ENCODE data around the gene TNIP1. TPM values are rescaled to one million over a fixed set of nuclear protein-coding genes. Genes with fewer than 3 reads are reported as not detected.

Gene TNIP1
- polyA plus RNA-seq, 1 of the 3 experiments (the other 2 are of a cell fraction), result 46.2 TPM

Other genes with a start within 250 kb of the TNIP1 start
- 0.13 and 0.19 TPM in 2 replicates for gene IRGM, start 234.5 kb downstream of the TNIP1 start, polyA plus RNA-seq (2012; rRNA removed)
- 3.5 and 4.9 TPM in 2 replicates for gene ZNF300, start 176.1 kb downstream of the TNIP1 start, polyA plus RNA-seq (2012; rRNA removed)
- 3.2 and 3.8 TPM in 2 replicates for gene GPX3, start 60.4 kb downstream of the TNIP1 start, polyA plus RNA-seq (2012; rRNA removed)
- 87.5 and 101 TPM in 2 replicates for gene ANXA6, start 76.7 kb upstream of the TNIP1 start, polyA plus RNA-seq (2012; rRNA removed)
- 0.38 and 0.54 TPM in 2 replicates for gene CCDC69, start 143.1 kb upstream of the TNIP1 start, polyA plus RNA-seq (2012; rRNA removed)
- 8.0 and 10.2 TPM in 2 replicates for gene GM2A, start 172.2 kb upstream of the TNIP1 start, polyA plus RNA-seq (2012; rRNA removed)
- not detected in 2 replicates for gene SLC36A3, start 222.7 kb upstream of the TNIP1 start, polyA plus RNA-seq (2012; rRNA removed)

Measured in SK-N-SH (cell line).